VCaP (cell line): Measurements from ENCODE around the gene RFX1.

Source experiments
- H3K27ac ChIP-seq: fragments of 450-650 bp; 2 replicates; pipeline ENCODE4 v1.5.1; 2017
- TF ChIP-seq, protein P1 (sequence below): fragments of 450-650 bp; conservative IDR thresholded peaks from 2 replicates; pipeline ENCODE4 v1.5.1; 2017; ENCODE audit warnings: mild to moderate bottlenecking, moderate library complexity

The RFX1 gene

DNA sequence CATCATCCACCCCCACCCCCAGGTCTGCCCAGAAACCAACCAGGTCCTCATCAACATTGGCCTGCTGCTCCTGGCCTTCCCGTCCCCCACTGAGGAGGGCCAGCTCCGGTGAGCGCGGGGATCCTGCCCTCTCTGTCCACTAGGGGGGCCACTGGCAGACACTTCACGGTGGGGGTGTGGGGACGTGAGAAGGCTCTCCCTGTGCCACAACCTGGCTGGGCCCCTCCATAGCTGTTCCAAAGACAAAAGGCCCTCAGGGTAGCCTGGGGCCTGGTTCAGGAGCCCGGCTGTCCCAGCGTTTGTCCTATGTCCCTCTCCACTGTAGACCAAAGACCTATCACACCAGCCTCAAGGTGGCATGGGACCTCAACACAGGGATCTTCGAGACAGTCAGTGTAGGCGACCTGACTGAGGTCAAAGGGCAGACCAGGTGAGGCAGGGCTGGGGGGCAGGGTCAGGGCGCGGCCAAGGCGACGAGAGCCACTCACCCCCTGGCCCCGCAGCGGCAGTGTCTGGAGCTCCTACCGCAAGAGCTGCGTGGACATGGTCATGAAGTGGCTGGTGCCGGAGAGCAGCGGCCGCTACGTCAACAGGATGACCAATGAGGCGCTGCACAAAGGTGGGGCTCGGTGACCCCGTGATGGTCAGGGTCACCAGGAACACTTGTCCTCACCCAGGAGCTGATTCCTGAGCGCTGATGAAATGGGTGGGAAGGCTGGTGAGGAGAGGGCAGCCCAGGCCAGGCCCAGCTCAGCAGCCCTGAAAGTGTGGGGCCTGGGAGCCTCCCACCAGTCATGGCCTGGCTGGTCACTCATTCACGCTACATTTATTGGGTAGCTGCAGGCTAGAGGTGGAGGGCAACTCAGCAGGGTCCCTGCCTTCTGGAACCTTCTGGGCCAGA, 45.9 kb downstream of the RFX1 start:
- TF ChIP-seq, protein P1, sequence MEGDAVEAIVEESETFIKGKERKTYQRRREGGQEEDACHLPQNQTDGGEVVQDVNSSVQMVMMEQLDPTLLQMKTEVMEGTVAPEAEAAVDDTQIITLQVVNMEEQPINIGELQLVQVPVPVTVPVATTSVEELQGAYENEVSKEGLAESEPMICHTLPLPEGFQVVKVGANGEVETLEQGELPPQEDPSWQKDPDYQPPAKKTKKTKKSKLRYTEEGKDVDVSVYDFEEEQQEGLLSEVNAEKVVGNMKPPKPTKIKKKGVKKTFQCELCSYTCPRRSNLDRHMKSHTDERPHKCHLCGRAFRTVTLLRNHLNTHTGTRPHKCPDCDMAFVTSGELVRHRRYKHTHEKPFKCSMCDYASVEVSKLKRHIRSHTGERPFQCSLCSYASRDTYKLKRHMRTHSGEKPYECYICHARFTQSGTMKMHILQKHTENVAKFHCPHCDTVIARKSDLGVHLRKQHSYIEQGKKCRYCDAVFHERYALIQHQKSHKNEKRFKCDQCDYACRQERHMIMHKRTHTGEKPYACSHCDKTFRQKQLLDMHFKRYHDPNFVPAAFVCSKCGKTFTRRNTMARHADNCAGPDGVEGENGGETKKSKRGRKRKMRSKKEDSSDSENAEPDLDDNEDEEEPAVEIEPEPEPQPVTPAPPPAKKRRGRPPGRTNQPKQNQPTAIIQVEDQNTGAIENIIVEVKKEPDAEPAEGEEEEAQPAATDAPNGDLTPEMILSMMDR: peak; percentile 21; the same call in 1 of the 2 replicates
- no peak overlapping the region for H3K27ac ChIP-seq

DNA sequence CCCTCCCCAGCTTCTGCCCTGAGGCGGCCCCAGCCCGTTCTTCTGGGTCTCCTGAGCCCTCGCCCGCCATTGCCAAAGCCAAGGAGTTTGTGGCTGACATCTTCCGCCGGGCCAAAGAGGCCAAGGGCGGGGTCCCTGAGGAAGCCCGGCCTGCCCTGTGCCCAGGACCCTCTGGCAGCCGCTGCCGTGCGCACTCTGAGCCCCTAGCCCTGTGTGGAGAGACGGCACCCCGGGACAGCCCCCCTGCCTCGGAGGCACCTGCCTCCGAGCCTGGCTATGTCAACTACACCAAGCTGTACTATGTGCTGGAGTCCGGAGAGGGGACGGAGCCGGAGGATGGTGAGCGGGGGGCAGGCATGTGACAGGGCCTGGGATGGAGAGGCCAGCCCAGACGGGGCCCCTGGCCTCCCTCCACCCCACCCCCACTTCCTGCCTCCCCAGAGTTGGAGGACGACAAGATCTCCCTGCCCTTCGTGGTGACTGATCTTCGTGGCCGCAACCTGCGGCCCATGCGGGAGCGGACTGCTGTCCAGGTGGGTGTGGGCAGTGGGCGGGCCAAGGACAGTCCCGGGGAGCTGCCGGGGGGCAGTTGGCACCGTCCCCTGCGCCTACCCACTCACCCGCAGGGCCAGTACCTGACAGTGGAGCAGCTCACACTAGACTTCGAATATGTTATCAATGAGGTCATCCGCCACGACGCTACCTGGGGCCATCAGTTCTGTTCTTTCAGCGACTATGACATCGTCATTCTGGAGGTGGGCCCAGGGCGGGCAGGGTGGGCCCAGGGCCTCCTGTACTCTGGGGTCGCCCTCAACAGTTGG, 46.8 kb downstream of the RFX1 start:
- TF ChIP-seq, protein P1: no peak
- H3K27ac ChIP-seq: no peak overlapping the region

DNA sequence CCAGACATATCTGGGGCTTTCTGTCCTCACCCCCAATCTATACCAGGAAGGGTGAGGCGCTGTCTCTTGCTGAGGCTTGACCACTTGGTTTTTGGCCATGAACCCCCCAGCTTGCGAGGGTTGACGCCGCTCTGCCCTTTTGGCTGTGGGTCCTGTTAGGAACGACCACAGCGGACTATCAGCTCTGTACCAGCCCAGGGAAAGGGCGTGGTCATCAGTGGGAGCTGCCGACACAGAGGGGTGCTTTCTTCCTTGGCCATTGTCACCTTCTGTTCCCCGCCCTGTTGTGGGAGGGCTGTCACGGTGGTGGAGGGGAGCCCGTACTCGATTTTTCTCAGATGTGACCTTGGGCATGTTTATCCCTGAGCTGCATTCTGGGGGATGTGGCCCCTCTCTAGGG, 48.1 kb downstream of the RFX1 start:
- no peak overlapping the region for H3K27ac ChIP-seq
- TF ChIP-seq, protein P1: no peak

DNA sequence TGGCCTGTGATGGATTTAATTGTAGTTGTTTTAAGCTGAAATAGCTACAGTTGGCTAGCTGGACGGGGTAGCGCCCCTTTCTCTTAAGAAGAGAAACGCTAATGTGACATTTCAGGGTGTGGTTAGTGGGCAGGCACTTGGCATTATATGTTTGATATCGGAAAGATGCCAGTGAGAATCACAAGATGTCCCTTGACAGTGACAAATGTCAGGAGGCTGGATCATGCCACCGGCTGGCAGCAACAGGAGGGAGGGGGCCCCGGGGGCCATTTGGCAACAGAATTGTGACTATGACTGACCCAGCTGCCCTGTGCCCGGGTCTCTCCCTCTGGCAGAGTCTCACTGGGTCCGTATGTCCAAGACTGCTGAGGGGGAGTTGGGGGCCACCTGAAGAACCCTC, 49.1 kb downstream of the RFX1 start:
- no peak overlapping the region for H3K27ac ChIP-seq
- TF ChIP-seq, protein P1: no peak

DNA sequence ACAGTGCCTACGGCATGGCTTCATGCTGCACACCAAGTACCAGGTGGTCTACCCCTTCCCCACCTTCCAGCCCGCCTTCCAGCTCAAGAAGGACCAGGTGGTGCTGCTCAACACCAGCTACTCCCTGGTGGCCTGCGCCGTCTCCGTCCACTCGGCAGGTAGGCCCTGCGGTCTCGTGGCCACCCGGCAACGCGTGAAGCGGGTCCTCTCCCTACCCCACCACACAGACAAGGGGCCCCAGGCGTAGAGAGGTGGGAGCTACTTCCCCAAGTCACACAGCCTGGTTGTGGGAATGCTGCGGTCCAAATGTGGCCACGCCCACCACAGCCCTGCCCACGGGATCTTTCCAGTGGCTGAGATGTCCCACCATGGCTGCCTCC, 49.8 kb downstream of the RFX1 start:
- TF ChIP-seq, protein P1: no peak
- no peak overlapping the region for H3K27ac ChIP-seq

DNA sequence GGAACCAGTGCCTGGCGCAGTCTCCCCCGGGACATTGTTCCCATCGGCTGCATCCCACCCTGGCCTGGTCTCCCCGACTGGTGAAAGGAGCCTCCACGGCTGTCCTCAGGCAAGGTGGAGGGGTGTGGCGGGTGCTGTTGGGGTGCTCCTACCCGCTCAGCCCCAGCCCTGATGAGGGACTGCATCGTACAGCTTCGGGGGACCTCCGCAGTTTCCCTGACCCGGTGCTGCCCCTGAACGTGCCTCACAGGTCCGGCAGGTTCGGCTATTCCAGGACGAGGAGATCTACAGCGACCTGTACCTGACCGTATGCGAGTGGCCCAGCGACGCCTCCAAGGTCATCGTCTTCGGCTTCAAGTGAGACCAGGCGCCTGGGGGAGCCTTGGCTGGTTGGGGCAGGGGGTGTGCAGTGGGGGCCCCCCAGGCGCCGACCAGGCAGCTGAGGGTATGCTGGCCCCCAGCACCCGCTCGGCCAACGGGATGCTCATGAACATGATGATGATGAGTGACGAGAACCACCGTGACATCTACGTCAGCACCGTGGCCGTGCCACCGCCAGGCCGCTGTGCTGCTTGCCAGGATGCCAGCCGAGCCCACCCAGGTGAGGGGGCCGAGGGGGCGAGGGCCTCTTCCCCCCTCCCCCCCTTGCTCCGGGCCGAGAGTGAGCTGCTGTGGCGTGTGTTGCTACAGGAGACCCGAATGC, 50.3 kb downstream of the RFX1 start:
- TF ChIP-seq, protein P1: no peak
- H3K27ac ChIP-seq: no peak overlapping the region

DNA sequence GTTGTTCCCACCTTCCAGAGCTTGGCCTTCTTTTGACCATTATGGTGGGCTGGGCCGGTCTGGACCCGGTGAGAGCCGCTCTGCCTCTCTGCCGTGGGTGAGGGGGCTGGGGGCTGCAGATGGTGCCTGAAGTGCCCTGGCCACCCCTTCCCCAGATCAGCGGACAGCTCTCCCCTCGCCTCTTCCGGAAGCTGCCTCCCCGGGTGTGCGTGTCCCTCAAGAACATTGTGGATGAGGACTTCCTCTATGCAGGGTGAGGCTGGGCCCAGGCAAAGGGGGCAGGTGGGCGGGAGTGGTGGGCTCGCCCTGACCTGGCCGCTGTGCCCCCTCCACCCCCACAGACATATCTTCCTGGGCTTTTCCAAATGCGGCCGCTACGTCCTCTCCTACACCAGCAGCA, 51.9 kb downstream of the RFX1 start:
- no peak overlapping the region for H3K27ac ChIP-seq
- TF ChIP-seq, protein P1: no peak
